HepG2 (cell line): ENCODE data around the gene NXPH4. TPM values are rescaled to one million over a fixed set of nuclear protein-coding genes. Genes with fewer than 3 reads are reported as not detected.

Source experiments
- ERF ChIP-seq: IDR thresholded peaks from 2 replicates; pipeline ENCODE4 v1.6.1; 2018; ENCODE audit warnings: missing biosample characterization, missing genetic modification reagents
- FOXJ3 ChIP-seq: sonication (generic); formaldehyde crosslinking; IDR thresholded peaks from 2 replicates; pipeline ENCODE4 v1.4.0; 2020; ENCODE audit warnings: missing genetic modification reagents, mild to moderate bottlenecking, borderline replicate concordance
- FOXP4 ChIP-seq: sonication (generic); formaldehyde crosslinking; IDR thresholded peaks from 2 replicates; pipeline ENCODE4 v1.4.0; 2020; ENCODE audit warnings: missing genetic modification reagents
- HDAC2 ChIP-seq: sonication (generic); formaldehyde crosslinking; IDR thresholded peaks from 2 replicates; pipeline ENCODE4 v1.4.0; 2020; ENCODE audit warnings: missing genetic modification reagents
- HDAC6 ChIP-seq: fragments of 200-600 bp; sonication (generic); IDR thresholded peaks from 2 replicates; pipeline ENCODE4 v1.7.0; 2017; ENCODE audit warnings: mild to moderate bottlenecking, antibody characterized with exemption, low read length, low read depth
- HIVEP1 ChIP-seq: sonication (generic); formaldehyde crosslinking; IDR thresholded peaks from 2 replicates; pipeline ENCODE4 v1.4.0; 2020; ENCODE audit warnings: mild to moderate bottlenecking, missing genetic modification reagents
- HNF4A ChIP-seq: sonication (generic); formaldehyde crosslinking; IDR thresholded peaks from 2 replicates; pipeline ENCODE4 v1.4.0; 2020; ENCODE audit warnings: missing genetic modification reagents
- MEF2D ChIP-seq: sonication (generic); formaldehyde crosslinking; IDR thresholded peaks from 2 replicates; pipeline ENCODE4 v1.5.1; 2020; ENCODE audit warnings: mild to moderate bottlenecking, missing genetic modification reagents
- MEIS2 ChIP-seq: sonication (generic); formaldehyde crosslinking; IDR thresholded peaks from 2 replicates; pipeline ENCODE4 v1.9.0; 2021; ENCODE audit warnings: mild to moderate bottlenecking, missing genetic modification reagents
- MNT ChIP-seq: fragments of 450-650 bp; IDR thresholded peaks from 2 replicates; pipeline ENCODE4 v1.6.1; 2016
- MXI1 ChIP-seq: IDR thresholded peaks from 3 replicates; pipeline ENCODE4 v1.6.1; 2012; ENCODE audit warnings: low read depth, low read length, inconsistent platforms, borderline replicate concordance
- NFKB2 ChIP-seq: sonication (generic); formaldehyde crosslinking; IDR thresholded peaks from 2 replicates; pipeline ENCODE4 v1.4.0; 2020; ENCODE audit warnings: missing genetic modification reagents, borderline replicate concordance
- PITX1 ChIP-seq: sonication (generic); formaldehyde crosslinking; IDR thresholded peaks from 2 replicates; pipeline ENCODE4 v1.5.1; 2020; ENCODE audit warnings: mild to moderate bottlenecking, missing genetic modification reagents
- SNAPC2 ChIP-seq: sonication (generic); formaldehyde crosslinking; IDR thresholded peaks from 2 replicates; pipeline ENCODE4 v1.8.1; 2022; ENCODE audit warnings: mild to moderate bottlenecking, missing genetic modification reagents
- SOX6 ChIP-seq, 2 experiments: fragments of 450-650 bp in 1 of 2; sonication (generic) in 1 of 2; formaldehyde crosslinking in 1 of 2; IDR thresholded peaks; 2 replicates each; pipeline versions ENCODE4 v1.4.0 to v1.6.1; 2017 to 2020; ENCODE audit warnings: antibody characterized with exemption in 1 of 2, mild to moderate bottlenecking in 1 of 2, missing genetic modification reagents in 1 of 2
- TCF12 ChIP-seq, 2 experiments: fragments of 450-650 bp in 1 of 2; sonication (generic) in 1 of 2; formaldehyde crosslinking in 1 of 2; IDR thresholded peaks; 2 replicates each; pipeline versions ENCODE4 v1.6.1 to v1.8.0; 2017 to 2022; ENCODE audit warnings: antibody characterized with exemption in 1 of 2, mild to moderate bottlenecking in 1 of 2, missing genetic modification reagents in 1 of 2, moderate library complexity in 1 of 2
- TGIF2 ChIP-seq: IDR thresholded peaks from 2 replicates; pipeline ENCODE4 v1.6.1; 2016; ENCODE audit warnings: control low read depth, missing compliant biosample characterization
- TMF1 ChIP-seq: sonication (generic); formaldehyde crosslinking; IDR thresholded peaks from 2 replicates; pipeline ENCODE4 v1.8.1; 2022; ENCODE audit warnings: low read depth, missing genetic modification reagents
- ZBTB25 ChIP-seq: IDR thresholded peaks from 2 replicates; pipeline ENCODE4 v1.6.1; 2018; ENCODE audit warnings: missing genetic modification reagents
- ZFP36L2 ChIP-seq: sonication (generic); formaldehyde crosslinking; IDR thresholded peaks from 2 replicates; pipeline ENCODE4 v1.4.0; 2020; ENCODE audit warnings: missing genetic modification reagents
- ZMYM4 ChIP-seq: sonication (generic); formaldehyde crosslinking; IDR thresholded peaks from 2 replicates; pipeline ENCODE4 v1.8.1; 2023; ENCODE audit warnings: mild to moderate bottlenecking, missing genetic modification reagents
- ZNF3 ChIP-seq: IDR thresholded peaks from 2 replicates; pipeline ENCODE4 v1.7.0; 2017; ENCODE audit warnings: inconsistent platforms
- ZNF598 ChIP-seq: sonication (generic); formaldehyde crosslinking; IDR thresholded peaks from 2 replicates; pipeline ENCODE4 v1.5.1; 2020; ENCODE audit warnings: mild to moderate bottlenecking, missing genetic modification reagents, borderline replicate concordance
- ZNF737 ChIP-seq: sonication (generic); formaldehyde crosslinking; IDR thresholded peaks from 2 replicates; pipeline ENCODE4 v1.5.0; 2020; ENCODE audit warnings: missing genetic modification reagents, mild to moderate bottlenecking, borderline replicate concordance
- polyA plus RNA-seq, 8 experiments: library from polyadenylated mRNA; depleted of rRNA in 3 of 8; stranded (reverse) in 7 of 8; unstranded in 1 of 8; fragments of >200 nt; fragmentation: Illumina TruSeq in 4 of 8; extraction: Trizol in 4 of 8; gene quantifications; 2 replicates each; pipeline versions ENCODE4 v1.2.1 to v1.2.3, GENCODE V29; 2011 to 2016; ENCODE audit warnings: low read depth in 4 of 8, missing spikeins in 1 of 8, mixed read lengths in 1 of 8; ENCODE audit not compliant: insufficient read depth in 1 of 8
- total RNA-seq, 5 experiments: library from RNA; depleted of rRNA; stranded (reverse); fragments of >200 nt; fragmentation: Illumina TruSeq; extraction: Trizol; gene quantifications; 2 replicates each; pipeline ENCODE4 v1.2.3, GENCODE V29; 2016; ENCODE audit warnings: low read depth in 1 of 5
- TF ChIP-seq, protein P1 (sequence below): sonication (generic); formaldehyde crosslinking; IDR thresholded peaks from 2 replicates; pipeline ENCODE4 v1.5.0; 2020; ENCODE audit warnings: missing genetic modification reagents

Gene NXPH4
- total and polyA plus RNA-seq, 2 of the 13 experiments (the other 11 are each of a cell fraction or from before 2014, with no cell fraction given): 0.13 TPM; not detected in 1

DNA sequence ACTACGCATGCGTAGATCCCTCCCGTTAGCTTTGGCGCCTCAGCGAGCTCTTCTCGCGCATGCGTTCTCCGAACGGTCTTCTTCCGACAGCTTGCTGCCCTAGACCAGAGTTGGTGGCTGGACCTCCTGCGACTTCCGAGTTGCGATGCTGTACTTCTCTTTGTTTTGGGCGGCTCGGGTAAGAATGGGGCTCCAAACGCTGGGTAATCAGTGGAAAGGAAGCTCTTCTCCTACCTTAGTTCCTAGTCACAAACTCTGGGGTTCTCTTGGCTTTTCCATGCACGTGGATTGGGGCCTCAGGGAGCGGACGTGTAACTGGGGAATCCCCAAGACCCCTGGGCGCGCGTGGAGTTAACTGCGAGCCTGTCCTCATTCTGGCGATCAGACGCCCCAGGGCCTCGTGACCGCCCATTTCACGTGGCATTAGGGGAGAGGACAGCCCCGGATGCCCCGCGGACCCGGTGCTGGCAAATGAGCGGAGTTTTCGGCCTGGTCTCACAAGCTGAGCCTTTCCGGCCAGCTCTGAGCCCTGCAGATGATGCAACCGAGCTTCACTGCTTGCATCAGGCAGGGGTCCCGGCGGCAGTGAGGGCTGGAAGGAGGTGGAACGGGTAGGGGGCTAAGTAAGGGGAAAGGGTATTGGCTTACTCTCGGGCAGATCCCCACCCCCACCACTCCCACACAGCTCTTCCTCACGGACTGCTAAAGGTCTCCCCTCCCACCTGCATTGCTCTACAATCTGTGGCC is 13.2 kb downstream of the NXPH4 start, which contains the start of gene SHMT2 (continued):
- TF ChIP-seq FOXP4 (CRISPR knock-in tag) (no peak), PITX1 (CRISPR knock-in tag) (peak; percentile 67), MXI1 (peak; percentile 62; the same call in 1 of the 3 replicates), ZMYM4 (CRISPR knock-in tag) (no peak), HIVEP1 (CRISPR knock-in tag) (peak; percentile 44; the same call in 1 of the 2 replicates), HDAC6 (no peak), ERF (CRISPR knock-in tag) (no peak), ZNF3 (CRISPR knock-in tag) (no peak), ZBTB25 (CRISPR knock-in tag) (peak; percentile 11; the same call in 1 of the 2 replicates), FOXJ3 (no peak), MNT (no peak; the same call in 1 of the 2 replicates), MEIS2 (CRISPR knock-in tag) (peak; percentile 39; the same call in 1 of the 2 replicates), ZNF737 (CRISPR knock-in tag) (peak; percentile 94; the same call in 1 of the 2 replicates), SNAPC2 (CRISPR knock-in tag) (no peak), NFKB2 (CRISPR knock-in tag) (peak; percentile 86; the same call in 1 of the 2 replicates), ZNF598 (CRISPR knock-in tag) (peak; percentile 39; the same call in 1 of the 2 replicates), ZFP36L2 (no peak), HNF4A (CRISPR knock-in tag) (no peak), HDAC2 (CRISPR knock-in tag) (no peak; the same call in 1 of the 2 replicates), SOX6 (IDR thresholded peaks at IDR 0.05) (no peak), SOX6 (CRISPR knock-in tag; IDR thresholded peaks at IDR 0.05) (peak; percentile 24), TGIF2 (CRISPR knock-in tag) (no peak; the same call in 1 of the 2 replicates), TCF12 (IDR thresholded peaks at IDR 0.05) (no peak), TCF12 (CRISPR knock-in tag; IDR thresholded peaks at IDR 0.05) (no peak), TMF1 (CRISPR knock-in tag) (no peak), MEF2D (CRISPR knock-in tag) (peak; percentile 70; the same call in 1 of the 2 replicates)
- TF ChIP-seq, protein P1, sequence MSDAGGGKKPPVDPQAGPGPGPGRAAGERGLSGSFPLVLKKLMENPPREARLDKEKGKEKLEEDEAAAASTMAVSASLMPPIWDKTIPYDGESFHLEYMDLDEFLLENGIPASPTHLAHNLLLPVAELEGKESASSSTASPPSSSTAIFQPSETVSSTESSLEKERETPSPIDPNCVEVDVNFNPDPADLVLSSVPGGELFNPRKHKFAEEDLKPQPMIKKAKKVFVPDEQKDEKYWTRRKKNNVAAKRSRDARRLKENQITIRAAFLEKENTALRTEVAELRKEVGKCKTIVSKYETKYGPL: no peak
